ENCODE results near the gene EPHB2.

Gene EPHB2

GRCh38 chr1:22752339-22752738 is 41.7 kb downstream of the EPHB2 start:
- no peak for DNase-seq

- DNase-seq, result no peak
Measured at GRCh38 chr1:22753481-22753971, 42.9 kb downstream of the EPHB2 start.

GRCh38 chr1:22754106-22754768 is 43.6 kb downstream of the EPHB2 start:
- DNase-seq, result no peak

- DNase-seq, result no peak
Measured at GRCh38 chr1:22754824-22755223, 44.2 kb downstream of the EPHB2 start.

GRCh38 chr1:22755641-22756040 is 45.0 kb downstream of the EPHB2 start:
- DNase-seq, result no peak

GRCh38 chr1:22756125-22756735 is 45.6 kb downstream of the EPHB2 start:
- no peak for DNase-seq

GRCh38 chr1:22760455-22760854 is 49.8 kb downstream of the EPHB2 start:
- DNase-seq, result no peak

GRCh38 chr1:22761101-22761500 is 50.5 kb downstream of the EPHB2 start:
- DNase-seq, result no peak

GRCh38 chr1:22761821-22762220 is 51.2 kb downstream of the EPHB2 start:
- no peak for DNase-seq

GRCh38 chr1:22763487-22764200 is 53.0 kb downstream of the EPHB2 start:
- DNase-seq, result no peak

GRCh38 chr1:22767852-22768251 is 57.2 kb downstream of the EPHB2 start:
- no peak for DNase-seq

GRCh38 chr1:22769932-22770331 is 59.3 kb downstream of the EPHB2 start:
- no peak for DNase-seq

- no peak for DNase-seq
Measured at GRCh38 chr1:22772014-22772413, 61.4 kb downstream of the EPHB2 start.

- DNase-seq, result no peak
Measured at GRCh38 chr1:22773981-22774832, 63.6 kb downstream of the EPHB2 start.

- no peak for DNase-seq
Measured at GRCh38 chr1:22774833-22775182, 64.2 kb downstream of the EPHB2 start.

GRCh38 chr1:22775478-22775877 is 64.8 kb downstream of the EPHB2 start:
- DNase-seq, result no peak

- peak; percentile 7 for DNase-seq
Measured at GRCh38 chr1:22776035-22776613, 65.5 kb downstream of the EPHB2 start.

- no peak for DNase-seq
Measured at GRCh38 chr1:22777388-22778057, 66.9 kb downstream of the EPHB2 start.

GRCh38 chr1:22778408-22778807 is 67.8 kb downstream of the EPHB2 start:
- DNase-seq, result no peak

GRCh38 chr1:22778862-22779520 is 68.4 kb downstream of the EPHB2 start:
- DNase-seq, result no peak

- DNase-seq, result peak; percentile 9
Measured at GRCh38 chr1:22780696-22781095, 70.1 kb downstream of the EPHB2 start.

GRCh38 chr1:22781483-22781882 is 70.8 kb downstream of the EPHB2 start:
- no peak for DNase-seq

Data from inflammatory macrophage treated with lipopolysaccharide for 4 hours (primary cell).